Right cardiac atrium (tissue), 5 donors: Measurements from ENCODE around the gene PRDM16. TPM values are rescaled to one million over a fixed set of nuclear protein-coding genes. Genes with fewer than 3 reads are reported as not detected.

ENCODE experiments used
- ATAC-seq, 2 donors: fragments of 200-7000 bp; cut with Tn5 transposase; one replicate each; pipeline versions ENCODE4 v1.8.0 to v1.9.1; 2020; ENCODE audit warnings: moderate library complexity in 2 of 2, mild to moderate bottlenecking in 1 of 2
- DNase-seq, 3 donors: peaks; one replicate each; pipeline ENCODE4 v3.0.0-alpha.2; 2020
- H3K27ac ChIP-seq: one replicate; pipeline ENCODE4 v1.5.1; 2013; ENCODE audit warnings: mild to moderate bottlenecking, low read length, control low read depth, moderate library complexity
- H3K27me3 ChIP-seq: one replicate; pipeline ENCODE4 v1.6.1; 2013; ENCODE audit not compliant: control insufficient read depth, insufficient read depth
- H3K4me1 ChIP-seq: one replicate; pipeline ENCODE4 v1.6.1; 2013; ENCODE audit warnings: low read length; ENCODE audit not compliant: control insufficient read depth, insufficient read depth
- H3K4me3 ChIP-seq: one replicate; pipeline ENCODE4 v1.5.1; 2013; ENCODE audit warnings: low read length, control low read depth
- H3K9me3 ChIP-seq: one replicate; pipeline ENCODE4 v1.6.1; 2013; ENCODE audit warnings: low read length; ENCODE audit not compliant: control insufficient read depth
- WGBS: extraction: QIAGEN DNeasy Blood & Tissue Kit; methylation state at CpG from one replicate; pipeline ENCODE4 v1.1.7; 2013; 5-methylcytosine and 5-hydroxymethylcytosine counted together
- intact Hi-C, 4 donors: fragments of 100-400 bp; cut with DNase I; formaldehyde crosslinking; loops; one replicate each; pipeline versions ENCODE4 v1.11.0 to v1.14.0; 2022 to 2023
- polyA plus RNA-seq: library from polyadenylated mRNA; stranded (reverse); fragments of 200-250 nt; gene quantifications from one replicate; pipeline ENCODE4 v1.2.3, GENCODE V29; 2013
- total RNA-seq, 4 donors: library from RNA; stranded (reverse); fragmentation: NEBNext Ultra II Directional; extraction: Animal tissue kit (Norgen Biotek cat#: 25700); gene quantifications; one replicate each; pipeline ENCODE4 v1.2.1, GENCODE V29; 2021
- donor health status: healthy with polysubstance abuse.
- donor health status: DM: no; HTN: yes; CAD: no.
- donor health status: DM: no; HTN: no; CAD: no.
- donor health status: DM: no; HTN: yes; CAD: no; lungs with severe emphysema.
- donor health status: DM: yes; HTN: yes; CAD: no.

Gene PRDM16
- total and polyA plus RNA-seq, 5 donors: 1.1 to 2.9 (median 1.9) TPM

DNA sequence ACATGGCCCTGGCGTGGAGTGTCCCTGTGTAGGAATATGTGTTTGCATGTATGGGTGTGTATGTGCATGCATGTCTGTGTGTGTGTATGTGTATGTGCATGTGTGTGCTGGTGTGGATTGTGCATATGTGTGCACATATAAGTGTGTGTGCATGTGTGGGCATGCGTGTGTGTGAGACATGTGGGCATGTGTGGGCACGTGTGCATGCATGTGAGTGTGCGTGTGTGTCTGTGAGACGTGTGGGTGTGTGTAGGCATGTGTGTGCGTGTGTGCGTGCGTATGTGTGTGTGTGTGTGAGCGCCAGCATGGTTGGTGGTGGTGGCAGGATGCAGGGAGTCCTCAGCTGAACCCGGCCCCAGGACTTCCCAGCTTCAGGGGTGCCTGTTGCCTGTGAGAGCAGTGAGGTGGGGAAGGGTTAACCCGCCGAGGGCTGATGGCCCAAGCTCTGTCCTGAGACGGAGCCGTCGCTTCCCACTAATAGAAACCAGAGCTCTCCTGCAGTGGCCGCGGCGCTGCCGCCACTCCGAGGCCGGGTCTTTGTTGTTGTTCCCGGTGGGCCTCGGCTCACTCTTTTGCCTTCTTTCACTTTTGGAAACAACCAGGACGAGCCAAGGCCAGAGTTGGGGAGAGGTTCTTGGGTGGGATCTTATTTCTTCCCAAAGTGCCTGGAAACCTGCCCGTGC is 241.9 kb downstream of the PRDM16 start:
- DNase-seq: no peak
- H3K4me3 ChIP-seq: no peak overlapping the region
- peaks cover 5% of the 10 kb centered on the region for H3K4me1 ChIP-seq
- intact Hi-C loops: no loop called here
- no peaks in the 10 kb centered on the region for H3K9me3 ChIP-seq
- 86% methylated on average over 25 of the region's 25 CpGs for WGBS
- no peak for ATAC-seq
- H3K27ac ChIP-seq: no peak overlapping the region
- H3K27me3 ChIP-seq: no peaks in the 10 kb centered on the region

DNA sequence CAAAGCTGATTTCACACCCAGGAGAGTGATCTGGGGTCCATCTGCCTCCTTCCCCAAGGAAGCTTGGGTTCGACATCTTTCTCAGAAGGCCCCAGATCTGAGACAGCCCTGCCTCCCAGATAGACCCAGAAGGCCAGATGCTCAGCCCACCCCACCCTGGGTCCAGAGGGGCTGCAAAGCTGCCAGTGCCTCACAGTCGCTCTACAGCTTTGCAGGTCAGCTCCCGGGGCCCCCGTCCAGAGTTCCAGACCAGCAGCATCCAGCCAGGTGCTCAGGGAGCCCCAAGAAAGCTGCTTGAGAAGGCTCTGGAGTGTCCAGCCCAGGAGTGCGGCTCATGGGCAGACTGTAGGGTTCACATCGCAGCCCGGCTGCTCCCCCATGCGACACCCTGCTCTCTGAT is 242.7 kb downstream of the PRDM16 start:
- Histone ChIP-seq H3K9me3 (no peaks in the 10 kb centered on the region), H3K4me1 (peaks cover 5% of the 10 kb centered on the region), H3K27me3 (no peaks in the 10 kb centered on the region), H3K4me3 (no peak overlapping the region), H3K27ac (no peak overlapping the region)
- 97% methylated on average over 8 of the region's 8 CpGs for WGBS
- DNase-seq (no peak), ATAC-seq (no peak)
- intact Hi-C loops: no loop called here

DNA sequence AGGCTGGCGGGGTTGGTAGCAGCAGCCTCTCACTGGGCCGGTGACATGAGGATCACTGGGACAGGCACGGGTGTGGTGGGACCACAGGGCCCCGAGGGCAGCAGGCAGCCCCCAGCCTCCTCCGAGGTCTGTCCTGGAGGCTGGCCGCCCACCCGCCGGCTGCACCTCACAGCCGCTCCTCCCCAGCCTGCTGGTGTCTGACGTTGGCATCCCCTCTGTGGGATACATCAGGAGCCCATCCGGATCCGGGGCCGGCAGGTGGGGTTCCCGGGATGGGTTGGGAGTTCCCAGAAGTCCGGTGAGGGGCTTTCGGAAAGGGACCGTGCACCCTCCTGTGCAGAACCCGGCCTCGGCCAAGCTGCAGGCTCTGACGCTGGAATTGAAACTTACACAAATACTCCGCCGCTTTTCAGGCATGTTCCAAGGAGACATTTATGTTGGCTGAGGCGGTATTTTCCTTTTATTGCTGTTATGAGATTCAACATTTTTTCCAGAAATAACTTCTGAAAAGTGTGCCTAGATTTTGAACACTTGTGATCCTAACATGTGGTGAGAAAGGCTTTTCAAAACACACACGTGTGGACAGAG is 243.4 kb downstream of the PRDM16 start:
- WGBS: 68% methylated on average over 24 of the region's 24 CpGs
- intact Hi-C loops: no loop called here
- ATAC-seq (peak in 1 of 2 donors; percentile 5), DNase-seq (peak in 1 of 3 donors; percentile 67)
- H3K4me1 ChIP-seq: peaks cover 5% of the 10 kb centered on the region
- H3K27ac ChIP-seq: peak overlapping the region; percentile 49
- H3K27me3 ChIP-seq: no peaks in the 10 kb centered on the region
- no peaks in the 10 kb centered on the region for H3K9me3 ChIP-seq
- no peak overlapping the region for H3K4me3 ChIP-seq

DNA sequence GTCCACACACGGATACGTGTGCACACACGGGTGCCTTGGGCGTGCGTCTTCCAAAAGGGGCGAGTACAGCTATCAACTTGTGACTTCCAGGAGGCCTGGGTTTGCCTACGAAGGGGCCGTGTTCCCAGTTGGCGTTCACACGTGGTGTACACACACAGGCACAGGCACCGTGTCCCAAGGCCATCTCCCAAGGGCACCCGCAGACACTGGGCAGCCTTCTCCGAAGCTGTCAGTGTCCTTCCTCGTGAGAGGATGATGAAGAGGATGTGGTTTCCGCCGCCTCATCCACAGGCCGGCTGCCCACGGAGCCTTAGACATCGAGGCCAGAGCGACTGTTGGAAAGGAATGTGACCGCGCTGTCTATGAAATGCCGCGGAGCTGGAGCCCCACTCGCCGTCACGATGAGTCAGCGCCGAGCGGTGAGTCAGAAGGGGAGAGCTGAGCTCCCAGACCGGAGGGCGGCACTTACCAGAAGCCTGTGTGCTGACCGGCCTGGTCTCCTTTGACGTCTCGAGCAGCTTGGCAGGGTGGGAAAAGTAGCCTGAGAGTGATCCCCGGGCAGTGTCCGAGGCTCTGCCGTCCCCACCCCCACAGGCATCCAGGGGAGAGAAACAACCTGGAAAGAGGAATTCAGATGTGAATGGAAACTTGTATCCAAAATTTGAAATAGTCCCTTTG is 244.0 kb downstream of the PRDM16 start:
- WGBS: 25% methylated on average over 38 of the region's 38 CpGs
- no peaks in the 10 kb centered on the region for H3K9me3 ChIP-seq
- no peaks in the 10 kb centered on the region for H3K27me3 ChIP-seq
- H3K27ac ChIP-seq: peak overlapping the region; percentile 88
- peak; percentile 95 to 96 for ATAC-seq
- no peak overlapping the region for H3K4me3 ChIP-seq
- peak; percentile 96 to 97 (median 97) for DNase-seq
- intact Hi-C loops: no loop called here
- peaks cover 5% of the 10 kb centered on the region for H3K4me1 ChIP-seq

DNA sequence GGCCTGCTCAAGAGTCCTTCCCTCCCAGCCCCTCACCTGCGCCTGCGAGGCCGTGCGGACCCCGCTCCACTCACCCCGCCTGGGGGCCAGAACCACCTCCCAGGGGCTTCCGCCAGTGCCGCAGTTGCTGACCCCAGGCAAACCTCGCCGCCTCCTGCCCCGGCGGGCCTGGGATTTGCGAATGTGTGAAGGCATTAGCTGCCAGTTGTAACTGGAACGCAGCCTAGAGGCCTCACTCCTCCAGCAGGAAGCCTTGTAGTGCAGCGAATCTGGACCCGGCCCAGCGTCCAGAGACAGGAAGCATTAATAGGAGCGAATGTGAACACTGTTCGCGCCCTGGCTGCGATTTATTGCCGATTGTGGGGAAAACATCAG is 244.6 kb downstream of the PRDM16 start:
- intact Hi-C loops: no loop called here
- Histone ChIP-seq H3K4me1 (peaks cover 5% of the 10 kb centered on the region), H3K4me3 (no peak overlapping the region)

DNA sequence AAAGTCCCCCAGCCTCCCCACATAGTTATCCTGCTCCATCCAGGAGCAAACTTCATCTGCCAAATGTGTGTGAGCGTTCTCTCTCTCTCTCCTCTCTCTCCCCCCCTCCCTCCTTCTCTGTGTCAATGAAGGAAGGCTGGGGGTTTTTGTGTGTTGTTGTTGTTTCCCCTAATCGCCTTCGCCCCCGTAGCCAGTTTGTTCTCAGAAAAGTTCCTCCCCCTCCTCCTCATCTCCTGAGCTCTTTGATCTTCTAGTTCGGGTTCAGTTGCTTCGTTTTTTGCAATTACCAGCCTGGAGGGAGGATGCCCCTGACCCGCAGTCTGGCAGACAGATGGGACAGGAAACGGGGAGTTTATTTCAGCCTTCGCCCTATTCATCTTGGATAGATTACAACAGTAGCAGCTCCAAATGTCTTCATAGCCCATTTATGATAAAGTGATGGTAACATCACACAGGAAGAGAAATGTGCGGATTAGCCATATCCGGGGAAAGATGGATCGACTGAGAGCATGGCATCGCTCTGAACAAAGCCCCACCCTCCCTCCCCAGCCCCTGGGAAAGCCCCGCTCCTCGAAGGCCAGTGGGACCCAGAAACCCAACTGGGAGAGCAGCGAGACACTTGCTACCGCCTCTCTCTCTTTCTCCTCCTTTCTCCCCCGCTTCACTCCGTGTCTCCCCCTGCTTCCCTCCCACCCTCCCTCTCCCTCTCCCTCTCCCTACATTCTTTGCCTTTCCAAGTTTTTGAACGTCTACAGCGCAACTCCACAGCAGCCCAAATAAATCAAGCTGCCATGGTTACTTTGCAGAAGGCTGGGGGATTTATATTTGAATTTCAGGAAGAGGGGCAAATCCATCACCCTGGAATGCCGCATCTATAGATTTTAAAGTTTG is 245.7 kb downstream of the PRDM16 start:
- DNase-seq (peak in 1 of 3 donors; percentile 33), ATAC-seq (no peak)
- H3K4me3 ChIP-seq: no peak overlapping the region
- no peaks in the 10 kb centered on the region for H3K27me3 ChIP-seq
- WGBS: 29% methylated on average over 22 of the region's 22 CpGs
- intact Hi-C loops: no loop called here
- no peak overlapping the region for H3K27ac ChIP-seq
- H3K4me1 ChIP-seq: peaks cover 5% of the 10 kb centered on the region
- H3K9me3 ChIP-seq: no peaks in the 10 kb centered on the region

More for the DNA sequence above, 244.6 kb downstream of the PRDM16 start:
- WGBS: 7% methylated on average over 22 of the region's 22 CpGs
- ATAC-seq (peak; percentile 85 to 87), DNase-seq (peak; percentile 96 to 99 (median 97))
- H3K27me3 ChIP-seq: no peaks in the 10 kb centered on the region
- no peaks in the 10 kb centered on the region for H3K9me3 ChIP-seq
- H3K27ac ChIP-seq: peak overlapping the region; percentile 88

DNA sequence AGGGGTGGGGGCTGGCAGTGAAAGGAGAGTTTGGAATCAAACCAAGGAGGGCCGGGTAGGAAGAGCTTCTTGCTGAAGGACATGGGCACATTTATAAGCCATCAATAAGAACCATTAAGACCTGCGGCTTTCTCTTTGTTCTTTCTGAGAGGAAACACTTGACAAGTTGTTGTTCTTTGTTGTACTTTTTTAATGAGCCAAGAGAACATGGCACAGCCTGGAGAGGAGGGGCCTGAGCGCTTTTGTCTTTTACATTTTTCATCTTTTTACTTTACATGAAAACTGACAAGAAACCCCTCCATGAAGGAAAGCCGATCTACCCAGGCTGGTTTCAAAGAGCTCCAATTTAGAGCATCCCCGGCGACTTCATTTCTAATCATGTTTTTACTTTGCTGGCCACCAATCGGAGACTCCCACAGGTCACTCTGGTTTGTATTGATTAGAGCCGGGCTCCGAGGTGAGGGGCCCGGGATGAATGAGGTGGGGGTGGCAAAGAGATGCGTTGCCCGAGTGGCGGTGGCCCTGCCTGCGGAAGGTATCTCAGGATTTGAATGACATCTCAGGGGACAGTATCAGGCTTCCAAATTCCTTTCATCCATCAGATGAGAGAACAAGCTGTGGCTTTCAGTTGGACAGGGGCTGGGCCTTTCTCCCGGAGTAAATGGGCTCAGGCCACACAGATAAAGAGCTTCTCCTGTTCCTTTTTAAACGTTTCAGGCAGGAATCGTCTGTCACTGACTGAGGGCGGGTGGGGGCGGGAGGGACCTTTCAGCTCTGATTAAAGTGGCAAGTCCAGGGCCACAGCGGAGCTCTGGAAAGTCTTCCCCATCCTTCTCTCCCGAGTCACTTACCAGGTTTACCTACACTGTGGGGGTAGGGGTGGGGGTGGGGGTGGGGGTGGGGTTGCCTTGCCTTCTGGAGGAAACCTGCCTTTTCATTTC is 246.7 kb downstream of the PRDM16 start:
- Histone ChIP-seq H3K4me3 (no peak overlapping the region), H3K4me1 (peaks cover 5% of the 10 kb centered on the region), H3K27ac (no peak overlapping the region), H3K27me3 (no peaks in the 10 kb centered on the region), H3K9me3 (no peaks in the 10 kb centered on the region)
- no peak for ATAC-seq
- DNase-seq: peak in 1 of 3 donors; percentile 34
- intact Hi-C loops: no loop called here
- 34% methylated on average over 21 of the region's 21 CpGs for WGBS

DNA sequence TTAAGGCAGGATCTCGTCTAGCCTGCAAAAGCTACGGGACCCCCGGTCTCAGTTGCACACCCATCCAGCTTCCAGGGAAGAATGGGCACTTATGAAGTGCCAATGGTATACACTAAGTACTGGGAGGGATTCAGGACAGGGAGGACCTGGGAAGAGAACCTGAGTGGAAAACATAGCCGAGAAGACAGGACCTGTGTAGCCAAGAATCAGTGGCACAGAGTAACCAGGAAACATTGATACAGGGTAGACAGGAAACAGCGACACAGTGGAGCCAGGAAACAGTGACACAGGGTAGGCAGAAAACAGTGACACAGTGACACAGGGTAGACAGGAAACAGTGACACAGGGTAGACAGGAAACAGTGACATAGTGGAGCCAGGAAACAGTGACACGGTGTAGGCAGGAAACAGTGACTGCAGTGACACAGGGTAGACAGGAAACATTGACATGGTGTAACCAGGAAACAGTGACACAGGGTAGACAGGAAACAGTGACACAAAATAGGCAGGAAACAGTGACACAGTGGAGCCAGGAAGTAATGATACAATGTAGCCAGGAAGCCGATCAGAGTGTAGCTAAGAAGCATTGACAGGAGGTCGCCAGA is 247.4 kb downstream of the PRDM16 start:
- intact Hi-C loops: no loop called here
- DNase-seq: no peak
- Histone ChIP-seq H3K4me3 (no peak overlapping the region), H3K9me3 (no peaks in the 10 kb centered on the region), H3K27me3 (no peaks in the 10 kb centered on the region), H3K27ac (no peak overlapping the region), H3K4me1 (peaks cover 5% of the 10 kb centered on the region)
- 69% methylated on average over 8 of the region's 8 CpGs for WGBS
- ATAC-seq: no peak

DNA sequence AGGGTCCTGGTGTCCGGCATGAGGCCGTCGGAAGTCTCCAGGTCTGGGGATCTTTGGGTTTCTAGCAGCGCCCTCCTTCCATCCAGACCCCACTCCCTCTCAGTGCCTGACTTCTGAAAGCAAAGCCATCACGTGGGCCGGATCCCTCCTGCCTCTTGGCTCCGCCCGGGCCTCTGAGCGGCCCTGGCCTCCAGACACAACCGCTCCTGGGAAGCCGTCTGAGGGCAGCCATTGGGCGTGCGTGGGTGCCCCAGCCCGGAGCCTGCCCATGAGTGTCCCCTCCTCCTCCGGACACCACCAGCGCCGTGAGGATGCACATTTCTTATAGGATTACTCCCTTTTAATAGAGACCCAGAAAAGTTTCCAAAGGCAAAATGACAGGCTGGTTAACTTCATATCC is 248.5 kb downstream of the PRDM16 start:
- Histone ChIP-seq H3K27me3 (no peaks in the 10 kb centered on the region), H3K4me1 (peaks cover 5% of the 10 kb centered on the region), H3K4me3 (no peak overlapping the region), H3K27ac (no peak overlapping the region), H3K9me3 (no peaks in the 10 kb centered on the region)
- no peak for ATAC-seq
- 91% methylated on average over 17 of the region's 17 CpGs for WGBS
- intact Hi-C loops: no loop called here
- peak in 2 of 3 donors; percentile 33 to 37 for DNase-seq

DNA sequence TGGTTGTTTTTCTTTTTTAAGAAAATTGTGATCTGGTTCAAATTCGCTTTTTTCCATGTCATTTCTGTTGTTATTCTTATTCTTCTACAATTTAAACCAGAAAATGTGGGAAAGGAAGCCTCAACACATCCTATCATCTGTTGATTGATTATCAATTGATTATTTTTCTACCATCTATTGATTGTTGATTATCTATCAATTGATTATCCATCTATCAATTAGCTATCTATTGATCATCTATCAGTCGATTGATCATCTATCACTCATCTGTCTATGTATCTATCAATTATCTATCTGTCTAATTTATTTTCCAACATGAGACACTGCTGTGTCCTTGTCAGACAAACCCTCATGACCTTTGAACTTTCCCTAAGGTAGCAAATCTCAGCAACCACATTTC is 249.3 kb downstream of the PRDM16 start:
- Histone ChIP-seq H3K4me3 (no peak overlapping the region), H3K27me3 (no peaks in the 10 kb centered on the region), H3K27ac (no peak overlapping the region), H3K4me1 (peaks cover 3% of the 10 kb centered on the region), H3K9me3 (no peaks in the 10 kb centered on the region)
- WGBS: 79% methylated on average over 2 of the region's 2 CpGs
- intact Hi-C loops: no loop called here
- no peak for ATAC-seq
- no peak for DNase-seq
